WI38 (cell line): ENCODE data around the gene LBR.

Experiments
- H3K4me3 ChIP-seq: 2 replicates; pipeline ENCODE4 v1.5.1; 2011; ENCODE audit warnings: low read depth, mild to moderate bottlenecking, control low read depth, low read length
- TF ChIP-seq, protein P1 (sequence below): IDR thresholded peaks from 2 replicates; pipeline ENCODE4 v1.5.1; 2012; ENCODE audit warnings: low read depth, mild to moderate bottlenecking, control low read depth, low read length

LBR gene

DNA sequence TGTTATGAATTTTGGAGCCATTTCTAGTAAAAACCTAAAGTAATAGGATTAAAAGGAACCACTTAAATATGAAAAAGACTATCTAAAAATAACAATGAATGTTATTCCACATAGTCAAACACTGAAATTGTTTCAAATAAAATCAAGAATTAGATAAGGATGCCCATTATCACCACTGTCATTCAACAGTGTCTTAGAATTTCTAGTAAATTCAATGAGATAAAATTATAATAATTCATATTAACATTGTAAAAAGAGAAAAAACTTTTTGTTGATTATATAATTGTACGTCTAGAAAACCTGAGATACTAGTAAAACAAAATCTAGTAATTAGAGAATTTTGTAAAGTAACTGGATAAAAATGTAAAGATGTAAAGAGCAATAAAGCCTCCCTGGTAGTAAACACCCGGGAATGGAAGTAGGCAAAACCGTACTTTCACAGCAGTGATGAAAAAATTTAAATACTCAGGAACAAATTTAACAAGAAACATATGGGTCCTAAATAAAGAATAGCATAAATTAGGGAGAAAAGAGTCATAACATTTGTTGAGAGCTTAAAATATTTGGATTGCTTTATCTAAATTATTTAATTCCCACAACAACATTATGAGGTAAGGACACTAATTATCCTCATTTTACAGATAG lies 56.4 kb downstream of the LBR start:
- H3K4me3 ChIP-seq, result no peak overlapping the region
- TF ChIP-seq, protein P1, sequence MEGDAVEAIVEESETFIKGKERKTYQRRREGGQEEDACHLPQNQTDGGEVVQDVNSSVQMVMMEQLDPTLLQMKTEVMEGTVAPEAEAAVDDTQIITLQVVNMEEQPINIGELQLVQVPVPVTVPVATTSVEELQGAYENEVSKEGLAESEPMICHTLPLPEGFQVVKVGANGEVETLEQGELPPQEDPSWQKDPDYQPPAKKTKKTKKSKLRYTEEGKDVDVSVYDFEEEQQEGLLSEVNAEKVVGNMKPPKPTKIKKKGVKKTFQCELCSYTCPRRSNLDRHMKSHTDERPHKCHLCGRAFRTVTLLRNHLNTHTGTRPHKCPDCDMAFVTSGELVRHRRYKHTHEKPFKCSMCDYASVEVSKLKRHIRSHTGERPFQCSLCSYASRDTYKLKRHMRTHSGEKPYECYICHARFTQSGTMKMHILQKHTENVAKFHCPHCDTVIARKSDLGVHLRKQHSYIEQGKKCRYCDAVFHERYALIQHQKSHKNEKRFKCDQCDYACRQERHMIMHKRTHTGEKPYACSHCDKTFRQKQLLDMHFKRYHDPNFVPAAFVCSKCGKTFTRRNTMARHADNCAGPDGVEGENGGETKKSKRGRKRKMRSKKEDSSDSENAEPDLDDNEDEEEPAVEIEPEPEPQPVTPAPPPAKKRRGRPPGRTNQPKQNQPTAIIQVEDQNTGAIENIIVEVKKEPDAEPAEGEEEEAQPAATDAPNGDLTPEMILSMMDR, result no peak

DNA sequence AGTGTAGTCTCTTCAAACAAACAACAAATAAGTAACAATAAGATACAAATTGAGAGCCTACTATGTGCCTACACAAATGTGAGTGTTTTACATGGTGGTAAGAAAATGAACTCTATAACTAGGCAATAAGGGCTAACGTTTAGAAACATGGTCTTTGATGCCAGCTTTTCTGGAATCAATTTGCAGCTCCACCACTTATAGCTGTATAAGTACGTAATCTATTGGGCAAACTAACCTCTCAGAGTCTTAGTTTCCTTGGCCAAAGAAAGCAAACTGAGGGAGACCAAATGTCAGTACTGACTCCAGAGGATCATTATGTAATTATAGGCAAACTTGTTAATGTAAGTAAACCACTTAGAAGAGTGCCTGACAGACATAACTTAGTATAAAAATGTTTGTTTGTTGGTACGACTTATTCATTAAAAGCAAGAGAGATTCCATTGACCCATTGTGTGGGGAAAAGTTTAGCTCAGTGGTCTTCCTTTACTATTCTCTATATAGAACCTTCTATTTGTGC lies 59.7 kb downstream of the LBR start:
- TF ChIP-seq, protein P1, result no peak
- no peak overlapping the region for H3K4me3 ChIP-seq

DNA sequence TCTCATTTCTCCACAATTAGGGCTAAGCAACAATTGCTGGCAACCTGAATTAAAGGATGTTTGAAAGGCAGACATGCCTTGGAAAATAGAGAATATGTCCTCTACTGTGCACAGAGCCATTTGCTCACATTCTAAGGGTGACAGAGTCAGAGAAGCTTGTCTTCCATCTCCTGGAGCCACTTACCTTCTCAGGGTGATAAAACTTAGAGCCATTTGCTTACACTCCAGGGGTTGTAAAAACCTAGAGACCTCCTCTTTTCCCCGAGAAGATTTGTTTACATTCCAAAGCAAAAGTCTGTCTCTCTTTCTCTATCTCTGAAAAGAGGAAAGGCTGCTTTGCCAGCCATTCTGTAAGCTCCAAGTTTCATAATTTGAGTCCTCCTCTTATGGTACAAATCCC lies 61.3 kb downstream of the LBR start:
- TF ChIP-seq, protein P1, result no peak

DNA sequence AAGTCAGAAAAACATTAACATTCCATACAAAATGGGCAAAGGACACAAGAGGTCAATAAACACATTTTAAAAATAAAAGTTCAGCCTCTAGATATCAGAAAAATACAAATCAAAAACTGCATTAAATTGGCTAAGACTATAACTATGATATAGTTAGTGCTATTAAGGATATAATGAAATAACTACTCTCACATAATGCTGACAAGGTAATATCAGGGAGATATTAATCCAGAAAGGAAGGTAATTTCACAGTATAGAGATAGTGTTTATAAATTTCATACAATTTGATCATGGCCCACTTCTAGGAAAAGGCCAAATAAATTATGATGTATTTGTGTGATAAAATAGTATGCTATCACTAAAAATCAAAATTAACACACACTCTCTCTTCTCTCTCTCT lies 61.8 kb downstream of the LBR start:
- TF ChIP-seq, protein P1, result no peak
- no peak overlapping the region for H3K4me3 ChIP-seq

More for the DNA sequence above, 61.3 kb downstream of the LBR start:
- no peak overlapping the region for H3K4me3 ChIP-seq

DNA sequence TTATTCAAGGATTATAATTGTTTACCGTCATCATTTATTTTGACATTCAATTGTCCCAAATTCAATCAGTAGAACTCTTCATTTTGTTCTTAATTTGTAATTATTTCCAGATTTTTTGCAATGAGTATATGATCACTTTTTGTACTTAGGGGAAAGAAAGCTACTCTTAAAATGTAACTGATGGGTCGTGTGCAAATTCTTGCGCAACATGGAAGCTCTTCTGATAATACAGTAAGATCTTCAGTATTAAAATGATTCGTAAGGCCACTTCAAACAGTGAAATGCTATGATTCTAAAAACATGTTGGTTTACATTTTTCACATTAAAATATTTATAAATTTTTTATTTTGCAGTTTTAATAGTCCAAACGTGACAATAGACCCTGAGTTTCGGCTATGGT lies 63.4 kb downstream of the LBR start:
- TF ChIP-seq, protein P1, result no peak

DNA sequence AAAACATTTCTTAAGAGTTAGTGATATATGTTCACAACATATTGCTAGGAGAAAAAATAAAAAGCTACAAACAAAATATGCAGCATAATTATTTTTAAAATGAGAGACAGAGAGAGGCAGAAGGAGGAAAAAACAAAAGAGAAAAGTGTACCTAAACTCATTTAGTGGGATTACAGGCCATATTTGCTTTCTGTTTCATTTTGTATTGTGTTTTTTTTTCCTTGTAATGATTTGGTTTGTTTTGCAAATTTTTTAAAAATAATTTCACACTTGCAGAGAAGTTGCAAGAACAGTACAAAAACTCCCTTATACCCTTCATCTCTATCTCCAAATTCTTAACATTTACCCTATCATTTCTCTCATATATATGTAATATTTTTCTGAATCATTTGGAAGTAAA lies 65.0 kb downstream of the LBR start:
- H3K4me3 ChIP-seq, result no peak overlapping the region
- TF ChIP-seq, protein P1, result no peak

More for the DNA sequence above, 63.4 kb downstream of the LBR start:
- no peak overlapping the region for H3K4me3 ChIP-seq

DNA sequence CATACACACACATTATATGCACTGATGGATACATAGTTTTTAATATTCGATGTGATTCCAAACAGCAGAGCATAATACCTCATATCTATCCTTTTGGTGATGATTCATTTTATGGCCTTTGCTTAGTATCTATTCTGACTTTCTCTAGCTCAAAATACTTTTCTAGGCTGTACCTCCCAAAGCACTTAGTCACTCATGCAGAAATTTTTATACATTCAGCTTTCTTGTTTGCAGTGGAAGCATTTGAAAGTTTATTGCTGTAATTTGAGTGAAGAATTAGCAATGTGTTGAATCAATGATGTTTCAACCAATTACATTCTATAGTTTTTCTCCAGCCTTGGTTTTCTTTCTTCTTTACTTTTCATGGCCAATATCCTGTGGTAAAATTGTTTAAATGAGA lies 66.7 kb downstream of the LBR start:
- TF ChIP-seq, protein P1, result no peak
- H3K4me3 ChIP-seq, result no peak overlapping the region
